Lower leg skin (tissue), 3 donors: ENCODE data around the gene SERPINH1.

Experiments used
- POLR2A ChIP-seq, 2 donors: fragments of 450-650 bp; IDR thresholded peaks; one replicate each; pipeline ENCODE4 v1.6.1; 2016 to 2017; ENCODE audit warnings: antibody characterized with exemption in 2 of 2, mild to moderate bottlenecking in 1 of 2, moderate library complexity in 1 of 2
- TF ChIP-seq, protein P1 (sequence below), 3 donors: fragments of 450-650 bp; IDR thresholded peaks; one replicate each; pipeline ENCODE4 v1.5.1; 2016; ENCODE audit warnings: antibody characterized with exemption in 3 of 3, mild to moderate bottlenecking in 3 of 3, moderate library complexity in 2 of 3

DNA sequence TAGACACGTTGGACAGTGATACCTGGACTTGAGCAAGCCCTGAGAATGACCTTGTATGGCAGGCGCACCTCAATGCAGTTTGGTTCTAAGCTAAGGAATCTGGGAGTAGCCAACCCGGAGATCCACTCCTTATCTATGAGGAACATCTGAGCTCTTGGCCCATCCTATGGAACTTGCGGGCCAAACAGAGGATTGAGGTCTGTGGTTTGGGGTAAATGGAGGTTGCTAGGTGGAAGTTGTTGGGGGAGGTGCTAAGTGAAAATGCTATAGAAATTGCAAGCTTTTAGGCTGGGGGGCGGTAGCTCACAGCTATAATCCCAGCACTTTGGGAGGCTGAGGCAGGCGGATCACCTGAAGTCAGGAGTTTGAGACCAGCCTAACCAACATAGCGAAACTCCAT lies 45.2 kb upstream of the SERPINH1 start:
- TF ChIP-seq, protein P1, sequence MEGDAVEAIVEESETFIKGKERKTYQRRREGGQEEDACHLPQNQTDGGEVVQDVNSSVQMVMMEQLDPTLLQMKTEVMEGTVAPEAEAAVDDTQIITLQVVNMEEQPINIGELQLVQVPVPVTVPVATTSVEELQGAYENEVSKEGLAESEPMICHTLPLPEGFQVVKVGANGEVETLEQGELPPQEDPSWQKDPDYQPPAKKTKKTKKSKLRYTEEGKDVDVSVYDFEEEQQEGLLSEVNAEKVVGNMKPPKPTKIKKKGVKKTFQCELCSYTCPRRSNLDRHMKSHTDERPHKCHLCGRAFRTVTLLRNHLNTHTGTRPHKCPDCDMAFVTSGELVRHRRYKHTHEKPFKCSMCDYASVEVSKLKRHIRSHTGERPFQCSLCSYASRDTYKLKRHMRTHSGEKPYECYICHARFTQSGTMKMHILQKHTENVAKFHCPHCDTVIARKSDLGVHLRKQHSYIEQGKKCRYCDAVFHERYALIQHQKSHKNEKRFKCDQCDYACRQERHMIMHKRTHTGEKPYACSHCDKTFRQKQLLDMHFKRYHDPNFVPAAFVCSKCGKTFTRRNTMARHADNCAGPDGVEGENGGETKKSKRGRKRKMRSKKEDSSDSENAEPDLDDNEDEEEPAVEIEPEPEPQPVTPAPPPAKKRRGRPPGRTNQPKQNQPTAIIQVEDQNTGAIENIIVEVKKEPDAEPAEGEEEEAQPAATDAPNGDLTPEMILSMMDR (IDR thresholded peaks at IDR 0.05): no peak
- no peak for TF ChIP-seq POLR2A (IDR thresholded peaks at IDR 0.05)
